Measurements from ENCODE around the gene ATG10. TPM values are rescaled to one million over a fixed set of nuclear protein-coding genes. Genes with fewer than 3 reads are reported as not detected.
A peak's percentile ranks its signal among the peaks of the same experiment; 100 is the strongest.

ATG10 gene
- polyA plus RNA-seq, result 1 to 10 TPM; 3.5 to 7.8 (median 5.5) TPM
- long read RNA-seq, donor 1, partial matches to known transcripts, result 15,357 of 16,139 reads
- long read RNA-seq, donor 1, other reads (novel, unspliced or antisense), result 780 of 16,139 reads
- long read RNA-seq, donor 2, partial matches to known transcripts, result 0 of 1 reads
- long read RNA-seq, donor 2, other reads (novel, unspliced or antisense), result 0 of 1 reads
- long read RNA-seq, donor 3, partial matches to known transcripts, result 6,139 of 6,346 reads
- long read RNA-seq, donor 3, other reads (novel, unspliced or antisense), result 204 of 6,346 reads
- long read RNA-seq, donor 4, result 0 reads
- long read RNA-seq, donor 5, partial matches to known transcripts, result 632 of 2,918 reads
- long read RNA-seq, donor 5, other reads (novel, unspliced or antisense), result 2,286 of 2,918 reads
- long read RNA-seq, donor 6, partial matches to known transcripts, result 5,998 of 6,223 reads
- long read RNA-seq, donor 6, other reads (novel, unspliced or antisense), result 223 of 6,223 reads
- long read RNA-seq, donor 7, transcript ATG10-201 (8 exons, 3,033 nt), result major isoform, 5 of 11,905 reads
- long read RNA-seq, donor 7, partial matches to known transcripts, result 11,447 of 11,905 reads
- long read RNA-seq, donor 7, other reads (novel, unspliced or antisense), result 451 of 11,905 reads
- long read RNA-seq, donor 8, partial matches to known transcripts, result 1,067 of 1,100 reads
- long read RNA-seq, donor 8, other reads (novel, unspliced or antisense), result 33 of 1,100 reads
- long read RNA-seq, donor 9, partial matches to known transcripts, result 48 of 48 reads
- long read RNA-seq, donor 9, other reads (novel, unspliced or antisense), result 0 of 48 reads
- long read RNA-seq, donor 10, partial matches to known transcripts, result 7,467 of 7,715 reads
- long read RNA-seq, donor 10, other reads (novel, unspliced or antisense), result 245 of 7,715 reads

GRCh38 chr5:81971712-81972491 is at the start of gene ATG10:
Gene ATG10, plus strand, starts transcription at chr5:81972023. Its CDS starts 15,548 bp downstream, at chr5:81987571.
- peak; percentile 89 to 99 for DNase-seq
- Histone ChIP-seq H3K4me1 (ENCODE audit: control insufficient read depth in 3 of 3, insufficient read depth in 2 of 3, low read depth in 1 of 3, low read length in 2 of 3) (peaks cover 0 to 2% (median 0%) of the 10 kb centered on the region in 3 donors), H3K27ac (ENCODE audit: low read depth in 1 of 3, low read length in 2 of 3) (peak within 1 kb of the TSS; percentile 98 to 100 (median 99)), H3K4me3 (ENCODE audit: low read depth in 1 of 3, low read length in 3 of 3) (peak within 1 kb of the TSS; percentile 71 to 99 (median 79)), H3K27me3 (ENCODE audit: control insufficient read depth in 3 of 3, insufficient read depth in 3 of 3, low read length in 3 of 3) (no peaks in the 10 kb centered on the region), H3K36me3 (ENCODE audit: control insufficient read depth in 3 of 3, insufficient read depth in 2 of 3, low read depth in 1 of 3, low read length in 3 of 3) (peaks cover 0 to 3% (median 2%) of the 10 kb centered on the region in 3 donors), H3K9me3 (ENCODE audit: control insufficient read depth in 2 of 2, insufficient read depth in 1 of 2, low read depth in 1 of 2, low read length in 1 of 2) (no peaks in the 10 kb centered on the region)
- WGBS, 3 donors, result 0% methylated on average over 45 to 77 of the region's 77 CpGs
- no peak for FAIRE-seq

GRCh38 chr5:81922854-81923279 is 49.0 kb upstream of the ATG10 start:
- Histone ChIP-seq H3K27ac (ENCODE audit: low read depth in 1 of 3, low read length in 2 of 3) (no peak overlapping the region), H3K4me1 (ENCODE audit: control insufficient read depth in 3 of 3, insufficient read depth in 2 of 3, low read depth in 1 of 3, low read length in 2 of 3) (no peaks in the 10 kb centered on the region), H3K4me3 (ENCODE audit: low read depth in 1 of 3, low read length in 3 of 3) (no peak overlapping the region), H3K36me3 (ENCODE audit: control insufficient read depth in 3 of 3, insufficient read depth in 2 of 3, low read depth in 1 of 3, low read length in 3 of 3) (no peaks in the 10 kb centered on the region), H3K9me3 (ENCODE audit: control insufficient read depth in 2 of 2, insufficient read depth in 1 of 2, low read depth in 1 of 2, low read length in 1 of 2) (no peaks in the 10 kb centered on the region), H3K27me3 (ENCODE audit: control insufficient read depth in 3 of 3, insufficient read depth in 3 of 3, low read length in 3 of 3) (peaks cover 0 to 2% (median 0%) of the 10 kb centered on the region in 3 donors)
- 62 to 71% (median 68%) methylated on average over 4 of the region's 4 CpGs for WGBS, 3 donors
- FAIRE-seq, result no peak
- DNase-seq, result no peak

GRCh38 chr5:81924442-81924841 is 47.4 kb upstream of the ATG10 start:
- DNase-seq, result no peak
- no peak for FAIRE-seq
- 77 to 83% (median 83%) methylated on average over 4 of the region's 4 CpGs for WGBS, 3 donors
- H3K36me3 ChIP-seq (ENCODE audit: control insufficient read depth in 3 of 3, insufficient read depth in 2 of 3, low read depth in 1 of 3, low read length in 3 of 3), result no peaks in the 10 kb centered on the region
- no peaks in the 10 kb centered on the region for H3K9me3 ChIP-seq (ENCODE audit: control insufficient read depth in 2 of 2, insufficient read depth in 1 of 2, low read depth in 1 of 2, low read length in 1 of 2)
- no peaks in the 10 kb centered on the region for H3K4me1 ChIP-seq (ENCODE audit: control insufficient read depth in 3 of 3, insufficient read depth in 2 of 3, low read depth in 1 of 3, low read length in 2 of 3)
- no peak overlapping the region for H3K4me3 ChIP-seq (ENCODE audit: low read depth in 1 of 3, low read length in 3 of 3)
- H3K27ac ChIP-seq (ENCODE audit: low read depth in 1 of 3, low read length in 2 of 3), result no peak overlapping the region
- H3K27me3 ChIP-seq (ENCODE audit: control insufficient read depth in 3 of 3, insufficient read depth in 3 of 3, low read length in 3 of 3), result peaks cover 0 to 2% (median 0%) of the 10 kb centered on the region in 3 donors

GRCh38 chr5:81925009-81925408 is 46.8 kb upstream of the ATG10 start:
- WGBS, 3 donors, result 73 to 83% (median 81%) methylated on average over 4 of the region's 4 CpGs
- FAIRE-seq (no peak), DNase-seq (no peak)
- H3K4me1 ChIP-seq (ENCODE audit: control insufficient read depth in 3 of 3, insufficient read depth in 2 of 3, low read depth in 1 of 3, low read length in 2 of 3), result no peaks in the 10 kb centered on the region
- H3K27me3 ChIP-seq (ENCODE audit: control insufficient read depth in 3 of 3, insufficient read depth in 3 of 3, low read length in 3 of 3), result peaks cover 0 to 2% (median 0%) of the 10 kb centered on the region in 3 donors
- H3K27ac ChIP-seq (ENCODE audit: low read depth in 1 of 3, low read length in 2 of 3), result no peak overlapping the region
- H3K4me3 ChIP-seq (ENCODE audit: low read depth in 1 of 3, low read length in 3 of 3), result no peak overlapping the region
- H3K9me3 ChIP-seq (ENCODE audit: control insufficient read depth in 2 of 2, insufficient read depth in 1 of 2, low read depth in 1 of 2, low read length in 1 of 2), result no peaks in the 10 kb centered on the region
- no peaks in the 10 kb centered on the region for H3K36me3 ChIP-seq (ENCODE audit: control insufficient read depth in 3 of 3, insufficient read depth in 2 of 3, low read depth in 1 of 3, low read length in 3 of 3)

- Histone ChIP-seq H3K27ac (ENCODE audit: low read depth in 1 of 3, low read length in 2 of 3) (no peak overlapping the region), H3K4me1 (ENCODE audit: control insufficient read depth in 3 of 3, insufficient read depth in 2 of 3, low read depth in 1 of 3, low read length in 2 of 3) (no peaks in the 10 kb centered on the region), H3K36me3 (ENCODE audit: control insufficient read depth in 3 of 3, insufficient read depth in 2 of 3, low read depth in 1 of 3, low read length in 3 of 3) (no peaks in the 10 kb centered on the region), H3K9me3 (ENCODE audit: control insufficient read depth in 2 of 2, insufficient read depth in 1 of 2, low read depth in 1 of 2, low read length in 1 of 2) (no peaks in the 10 kb centered on the region), H3K4me3 (ENCODE audit: low read depth in 1 of 3, low read length in 3 of 3) (no peak overlapping the region), H3K27me3 (ENCODE audit: control insufficient read depth in 3 of 3, insufficient read depth in 3 of 3, low read length in 3 of 3) (peaks cover 0 to 2% (median 0%) of the 10 kb centered on the region in 3 donors)
- FAIRE-seq, result no peak
- DNase-seq, result no peak
- 72 to 82% (median 78%) methylated on average over 7 of the region's 7 CpGs for WGBS, 3 donors
These were observed 45.8 kb upstream of the ATG10 start for GRCh38 chr5:81925981-81926380.

GRCh38 chr5:81936066-81936465 is 35.8 kb upstream of the ATG10 start:
- WGBS, 3 donors, result 31 to 67% (median 50%) methylated on average over 1 of the region's 1 CpG
- FAIRE-seq, result no peak

GRCh38 chr5:81936750-81937149 is 35.1 kb upstream of the ATG10 start:
- H3K27me3 ChIP-seq (ENCODE audit: control insufficient read depth in 3 of 3, insufficient read depth in 3 of 3, low read length in 3 of 3), result no peaks in the 10 kb centered on the region
- H3K4me1 ChIP-seq (ENCODE audit: control insufficient read depth in 3 of 3, insufficient read depth in 2 of 3, low read depth in 1 of 3, low read length in 2 of 3), result no peaks in the 10 kb centered on the region
- no peak overlapping the region for H3K27ac ChIP-seq (ENCODE audit: low read depth in 1 of 3, low read length in 2 of 3)
- no peaks in the 10 kb centered on the region for H3K36me3 ChIP-seq (ENCODE audit: control insufficient read depth in 3 of 3, insufficient read depth in 2 of 3, low read depth in 1 of 3, low read length in 3 of 3)
- peaks cover 0 to 6% of the 10 kb centered on the region in 2 donors for H3K9me3 ChIP-seq (ENCODE audit: control insufficient read depth in 2 of 2, insufficient read depth in 1 of 2, low read depth in 1 of 2, low read length in 1 of 2)
- FAIRE-seq (no peak), DNase-seq (no peak)
- H3K4me3 ChIP-seq (ENCODE audit: low read depth in 1 of 3, low read length in 3 of 3), result no peak overlapping the region

More at GRCh38 chr5:81936066-81936465, 35.8 kb upstream of the ATG10 start:
- Histone ChIP-seq H3K9me3 (ENCODE audit: control insufficient read depth in 2 of 2, insufficient read depth in 1 of 2, low read depth in 1 of 2, low read length in 1 of 2) (peaks cover 0 to 4% of the 10 kb centered on the region in 2 donors), H3K4me3 (ENCODE audit: low read depth in 1 of 3, low read length in 3 of 3) (no peak overlapping the region), H3K36me3 (ENCODE audit: control insufficient read depth in 3 of 3, insufficient read depth in 2 of 3, low read depth in 1 of 3, low read length in 3 of 3) (no peaks in the 10 kb centered on the region), H3K27ac (ENCODE audit: low read depth in 1 of 3, low read length in 2 of 3) (no peak overlapping the region), H3K4me1 (ENCODE audit: control insufficient read depth in 3 of 3, insufficient read depth in 2 of 3, low read depth in 1 of 3, low read length in 2 of 3) (no peaks in the 10 kb centered on the region), H3K27me3 (ENCODE audit: control insufficient read depth in 3 of 3, insufficient read depth in 3 of 3, low read length in 3 of 3) (no peaks in the 10 kb centered on the region)
- DNase-seq, result no peak

- H3K4me1 ChIP-seq (ENCODE audit: control insufficient read depth in 3 of 3, insufficient read depth in 2 of 3, low read depth in 1 of 3, low read length in 2 of 3), result no peaks in the 10 kb centered on the region
- no peak for DNase-seq
- no peak overlapping the region for H3K27ac ChIP-seq (ENCODE audit: low read depth in 1 of 3, low read length in 2 of 3)
- WGBS, 3 donors, result 57 to 76% (median 73%) methylated on average over 1 of the region's 1 CpG
- FAIRE-seq, result no peak
- peaks cover 0 to 9% of the 10 kb centered on the region in 2 donors for H3K9me3 ChIP-seq (ENCODE audit: control insufficient read depth in 2 of 2, insufficient read depth in 1 of 2, low read depth in 1 of 2, low read length in 1 of 2)
- no peaks in the 10 kb centered on the region for H3K36me3 ChIP-seq (ENCODE audit: control insufficient read depth in 3 of 3, insufficient read depth in 2 of 3, low read depth in 1 of 3, low read length in 3 of 3)
- H3K4me3 ChIP-seq (ENCODE audit: low read depth in 1 of 3, low read length in 3 of 3), result no peak overlapping the region
- H3K27me3 ChIP-seq (ENCODE audit: control insufficient read depth in 3 of 3, insufficient read depth in 3 of 3, low read length in 3 of 3), result no peaks in the 10 kb centered on the region
These were observed 29.1 kb upstream of the ATG10 start for GRCh38 chr5:81942746-81943145.

Measured in small intestine (tissue), 16 donors.